Measurements from ENCODE around the gene TTC33.
"Not testable (repeated sequence)": the region's sequence is repeated elsewhere in the genome, so short reads cannot be mapped to it uniquely, and the experiment has no call there.

Gene TTC33

DNA sequence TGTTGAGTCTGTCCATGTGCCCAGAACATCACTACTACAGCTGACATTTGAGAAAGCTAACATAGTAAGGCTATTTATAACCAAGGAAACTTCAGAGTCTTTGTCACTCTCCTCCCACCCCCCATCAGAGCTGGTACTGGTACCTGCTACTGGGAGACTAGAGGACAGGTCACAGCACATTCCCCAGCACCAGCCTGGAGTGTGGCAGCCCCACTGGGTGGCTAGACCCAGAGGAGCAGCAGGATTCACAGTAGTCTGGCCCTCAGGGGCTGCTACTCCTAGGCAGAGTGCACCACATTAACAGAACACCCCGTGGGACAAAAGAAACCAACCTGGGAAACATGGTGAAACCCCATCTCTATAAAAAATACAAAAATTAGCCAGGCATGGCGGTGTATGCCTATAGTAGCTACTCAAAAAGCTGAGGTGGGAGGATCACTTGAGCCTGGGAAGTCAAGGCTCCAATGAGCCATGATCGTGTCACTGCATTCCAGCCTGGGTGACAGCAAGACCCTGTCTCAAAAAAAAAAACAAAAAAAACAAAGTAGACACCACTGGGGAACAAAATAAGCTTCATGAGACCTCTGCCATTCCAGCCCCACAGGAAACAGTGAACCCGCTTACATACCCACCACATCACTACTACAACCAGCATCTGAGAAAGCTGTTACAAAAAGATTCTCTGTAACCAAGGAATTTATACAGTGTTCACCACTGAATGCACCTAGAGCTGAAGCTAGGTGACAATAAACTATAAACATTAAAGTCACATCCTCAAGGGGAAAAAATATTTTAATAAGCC, 102.3 kb downstream of the TTC33 start:
- no peak for DNase-seq (ENCODE audit: low read depth in 2 of 2)

DNA sequence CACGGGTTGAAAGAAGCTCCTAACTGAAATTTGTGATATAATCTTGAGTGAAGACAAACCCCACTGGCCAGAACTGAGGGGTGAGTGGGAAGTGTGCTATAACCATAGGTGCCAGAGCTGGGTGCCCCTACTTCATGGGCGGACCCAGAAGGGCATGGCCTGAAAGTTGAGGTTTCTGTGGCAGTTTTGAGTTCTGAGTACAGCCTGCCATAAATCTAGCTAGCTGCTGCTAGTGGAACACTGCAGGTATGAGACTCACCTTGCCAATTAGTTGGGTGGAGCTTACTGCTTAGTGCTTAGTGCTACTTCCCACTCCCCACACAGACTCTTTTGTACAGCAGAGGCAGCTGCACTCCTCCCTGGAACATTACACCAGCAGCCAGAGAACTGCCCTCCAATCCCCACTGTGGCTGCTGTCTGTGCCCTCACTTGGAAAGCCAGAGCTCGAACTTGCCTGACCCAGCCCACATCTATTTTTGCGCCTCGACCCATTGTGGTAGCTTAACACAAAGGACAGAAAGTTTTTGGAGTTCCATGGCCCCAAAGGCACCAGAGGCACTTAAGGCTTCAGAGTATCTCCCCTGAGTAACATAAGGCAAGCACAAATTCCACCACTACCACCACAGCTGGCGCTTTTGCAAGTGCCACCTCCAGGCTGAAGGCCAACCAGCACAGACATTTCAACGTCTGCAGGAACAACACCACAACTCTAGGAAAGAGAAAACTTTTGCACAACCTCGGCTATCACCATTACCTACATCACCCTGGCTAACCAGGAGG, 103.1 kb downstream of the TTC33 start:
- DNase-seq (ENCODE audit: low read depth in 2 of 2), result no peak

DNA sequence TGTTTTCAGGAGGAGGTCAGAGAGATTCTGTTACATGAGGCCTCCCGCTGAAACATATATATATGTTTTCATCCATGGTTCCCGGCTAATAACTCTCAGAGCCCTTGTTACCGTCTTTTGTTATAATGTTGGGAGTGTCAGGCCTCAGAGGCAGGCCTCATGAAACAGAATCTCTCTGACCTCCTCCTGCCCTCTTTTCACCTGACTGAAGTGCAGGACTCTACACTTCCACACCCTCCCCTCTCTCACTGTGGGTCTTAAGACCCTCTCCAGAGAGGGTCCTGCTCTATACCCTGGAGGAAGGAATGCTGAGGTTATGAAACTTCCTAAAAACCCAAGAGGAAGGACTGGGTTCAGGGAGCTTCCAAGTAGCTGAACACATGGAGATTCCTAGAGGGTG, 104.6 kb downstream of the TTC33 start:
- no peak for DNase-seq (ENCODE audit: low read depth in 2 of 2)

DNA sequence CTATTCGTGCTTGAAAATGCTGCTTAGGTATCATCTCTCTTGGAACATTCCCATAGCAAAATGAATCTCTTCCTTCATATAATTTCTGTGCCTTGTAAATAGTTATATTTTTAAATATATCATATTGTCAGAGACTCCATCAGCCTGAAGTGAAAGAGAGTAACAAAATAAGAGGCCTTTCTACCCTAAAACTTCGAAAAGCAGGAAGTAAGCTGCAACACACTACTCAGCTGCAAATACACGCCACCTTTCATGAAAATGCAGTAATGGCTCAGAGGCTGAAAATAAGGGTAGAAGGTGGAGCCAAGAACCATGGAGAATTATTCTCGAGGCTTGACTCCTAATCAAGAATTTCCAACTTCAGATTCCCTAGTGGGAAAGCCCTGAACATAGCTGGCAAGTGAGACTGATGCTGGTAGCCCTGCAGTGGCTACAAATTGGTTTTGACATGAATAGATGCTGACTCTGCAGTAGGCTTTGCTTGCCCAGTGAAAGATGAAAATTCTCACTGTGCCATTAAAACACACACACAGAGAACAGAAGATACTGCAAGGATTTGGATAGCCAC, 106.2 kb downstream of the TTC33 start:
- DNase-seq (ENCODE audit: low read depth in 2 of 2), result no peak

DNA sequence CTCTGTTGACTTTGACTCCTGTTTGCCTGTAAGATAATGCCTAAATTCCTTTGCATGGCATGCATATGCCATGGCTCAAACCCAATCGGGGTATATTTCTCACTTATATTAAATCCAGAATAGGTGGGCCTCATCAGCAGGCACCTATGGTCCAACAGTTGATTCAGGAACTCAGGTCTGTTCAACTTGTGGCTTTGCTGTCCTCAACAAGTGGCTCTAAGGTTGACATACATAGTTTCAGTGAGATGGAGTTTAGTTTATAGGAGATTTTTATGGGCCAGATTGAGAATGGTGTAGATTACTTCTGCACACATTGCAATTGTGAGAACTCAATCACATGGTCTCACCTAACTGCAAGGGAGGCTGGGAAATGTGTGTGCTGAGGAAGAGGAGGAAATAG, 107.6 kb downstream of the TTC33 start:
- DNase-seq (ENCODE audit: low read depth in 2 of 2), result no peak

DNA sequence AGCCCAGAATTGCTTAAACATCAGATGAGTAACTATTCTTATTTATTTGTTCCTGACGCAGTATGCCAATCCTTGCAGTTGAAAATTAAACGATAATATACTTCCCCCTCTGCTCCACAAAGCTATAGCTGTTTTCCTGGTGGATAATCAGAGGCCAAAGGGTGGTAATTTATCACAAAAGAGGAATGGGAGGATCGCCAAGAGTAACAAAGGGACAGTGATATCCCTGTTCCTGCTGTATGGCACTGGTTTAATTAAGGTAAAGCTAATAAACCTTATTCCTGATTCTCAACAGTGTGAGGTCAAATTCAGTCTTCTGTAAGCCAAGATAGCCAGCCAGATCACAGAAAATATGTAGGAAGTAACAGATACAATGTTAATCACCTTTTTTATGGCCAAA, 109.5 kb downstream of the TTC33 start:
- no peak for DNase-seq (ENCODE audit: low read depth in 2 of 2)

DNA sequence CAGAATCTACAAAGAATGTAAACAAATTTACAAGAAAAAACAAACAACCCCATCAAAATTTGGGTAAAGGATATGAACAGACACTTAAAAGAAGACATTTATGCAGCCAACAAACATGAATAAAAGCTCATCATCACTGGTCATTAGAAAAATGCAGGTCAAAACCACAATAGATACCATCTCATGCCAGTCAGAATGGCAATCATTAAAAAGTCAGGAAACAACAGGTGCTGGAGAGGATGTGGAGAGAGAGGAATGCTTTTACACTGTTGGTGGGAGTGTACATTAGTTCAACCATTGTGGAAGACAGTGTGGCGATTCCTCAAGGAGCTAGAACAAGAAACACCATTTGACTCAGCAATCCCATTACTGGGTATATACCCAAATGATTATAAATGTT, 116.2 kb downstream of the TTC33 start:
- DNase-seq (ENCODE audit: low read depth in 2 of 2), result not testable (repeated sequence)

DNA sequence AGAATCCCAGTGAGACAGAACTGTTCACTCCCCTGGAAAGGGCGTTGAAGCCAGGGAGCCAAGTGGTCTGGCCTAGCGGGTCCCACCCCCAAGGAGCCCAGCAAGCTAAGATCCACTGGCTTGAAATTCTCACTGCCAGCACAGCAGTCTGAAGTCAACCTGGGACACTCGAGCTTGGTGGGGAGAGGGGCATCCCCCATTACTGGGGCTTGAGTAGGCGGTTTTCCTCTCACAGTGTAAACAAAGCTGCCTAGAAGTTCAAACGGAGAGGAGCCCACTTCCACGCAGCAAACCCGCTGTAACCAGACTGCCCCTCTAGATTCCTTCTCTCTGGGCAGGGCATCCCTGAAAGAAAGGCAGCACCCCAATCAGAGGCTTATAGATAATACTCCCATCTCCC, 121.2 kb downstream of the TTC33 start:
- no peak for DNase-seq (ENCODE audit: low read depth in 2 of 2)

DNA sequence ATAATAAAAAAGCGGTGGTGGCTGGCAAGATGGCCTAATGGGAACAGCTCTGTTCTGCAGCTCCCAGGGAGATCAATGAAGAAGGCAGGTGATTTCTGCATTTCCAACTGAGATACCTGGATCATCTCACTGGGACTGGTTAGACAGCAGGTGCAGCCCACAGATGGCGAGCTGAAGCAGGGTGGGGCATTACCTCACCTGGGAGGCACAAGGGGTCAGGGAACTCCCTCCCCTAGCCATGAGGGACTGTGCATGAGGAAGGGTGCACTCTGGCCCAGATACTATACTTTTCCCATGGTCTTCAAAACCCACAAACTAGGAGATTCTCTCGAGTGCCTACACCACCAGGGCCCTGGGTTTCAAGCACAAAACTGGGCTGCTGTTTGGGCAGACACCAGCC, 121.6 kb downstream of the TTC33 start:
- no peak for DNase-seq (ENCODE audit: low read depth in 2 of 2)

DNA sequence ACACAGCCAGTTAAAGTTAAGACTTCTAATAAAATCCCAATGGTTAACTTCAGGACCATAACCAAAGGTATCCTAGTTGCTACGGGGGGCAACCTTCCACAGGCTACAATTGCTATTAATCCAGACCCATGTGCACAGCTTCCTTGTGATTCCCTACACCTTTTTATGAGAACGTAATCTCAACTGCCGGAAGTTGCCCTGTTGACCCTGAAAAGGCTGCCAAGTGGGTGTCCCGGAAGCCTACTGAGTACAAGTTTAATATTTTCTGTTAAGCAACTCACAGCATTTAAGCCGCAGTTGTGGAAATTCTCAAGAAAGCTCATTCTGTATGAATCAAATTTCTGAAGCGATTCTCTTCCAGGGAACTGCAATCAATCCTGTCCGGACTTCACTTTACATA, 124.5 kb downstream of the TTC33 start:
- DNase-seq (ENCODE audit: low read depth in 2 of 2), result no peak

DNA sequence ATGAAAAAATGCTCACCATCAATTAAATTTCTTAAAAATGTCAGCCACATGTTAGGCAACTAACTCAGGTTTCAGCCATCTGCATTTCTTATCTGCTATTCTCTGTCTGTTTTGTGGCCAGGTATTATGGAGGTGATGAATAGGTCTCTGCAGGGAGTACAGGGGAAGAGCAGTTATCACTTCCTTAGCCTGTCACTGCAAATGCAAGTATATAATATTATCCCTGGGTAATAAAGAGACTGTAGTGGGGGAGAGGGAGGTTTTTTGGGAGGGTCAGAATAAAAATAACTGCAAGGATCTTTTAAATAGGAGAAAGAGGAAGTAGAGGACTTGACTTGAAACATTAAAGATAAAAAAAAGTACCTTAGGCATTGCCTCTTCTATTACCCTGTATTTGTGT, 125.6 kb downstream of the TTC33 start:
- DNase-seq (ENCODE audit: low read depth in 2 of 2), result no peak

DNA sequence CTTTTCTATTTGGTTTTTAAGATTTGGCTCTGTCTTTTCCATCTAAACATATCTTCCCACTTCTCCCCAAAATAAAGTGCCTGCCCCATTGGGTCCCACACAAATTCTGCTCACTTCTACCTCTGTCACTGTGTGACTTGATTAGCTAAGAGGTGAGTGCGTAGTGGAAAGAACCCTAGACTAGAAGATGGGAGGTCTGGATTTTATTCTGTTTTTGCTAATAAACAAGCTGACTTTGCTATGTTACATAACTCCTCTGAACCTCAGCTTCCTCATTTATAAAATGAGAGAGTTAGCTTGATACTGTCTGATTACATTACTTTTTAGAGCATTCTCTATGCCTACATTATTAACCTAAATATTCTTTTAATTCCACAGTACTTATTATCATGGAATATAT, 127.4 kb downstream of the TTC33 start:
- no peak for DNase-seq (ENCODE audit: low read depth in 2 of 2)

DNA sequence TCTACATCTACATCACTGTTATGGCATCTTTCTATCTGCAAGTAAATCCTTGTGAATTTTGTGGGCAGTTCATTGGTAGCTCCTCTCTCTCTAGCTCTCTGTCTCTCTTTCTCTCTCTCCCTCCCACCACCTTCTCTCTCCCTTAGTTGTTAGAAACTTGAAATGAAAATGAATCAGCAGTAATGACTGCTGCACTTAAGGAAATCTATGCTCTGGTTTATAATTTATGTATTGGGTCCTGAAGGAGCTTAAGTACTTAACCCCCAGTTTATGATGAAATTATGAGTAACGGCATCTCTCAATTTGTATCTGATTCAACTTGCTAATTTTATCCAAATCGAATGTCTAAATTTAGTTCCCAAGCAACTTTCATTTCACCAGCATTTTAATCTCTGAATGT, 128.1 kb downstream of the TTC33 start:
- no peak for DNase-seq (ENCODE audit: low read depth in 2 of 2)

DNA sequence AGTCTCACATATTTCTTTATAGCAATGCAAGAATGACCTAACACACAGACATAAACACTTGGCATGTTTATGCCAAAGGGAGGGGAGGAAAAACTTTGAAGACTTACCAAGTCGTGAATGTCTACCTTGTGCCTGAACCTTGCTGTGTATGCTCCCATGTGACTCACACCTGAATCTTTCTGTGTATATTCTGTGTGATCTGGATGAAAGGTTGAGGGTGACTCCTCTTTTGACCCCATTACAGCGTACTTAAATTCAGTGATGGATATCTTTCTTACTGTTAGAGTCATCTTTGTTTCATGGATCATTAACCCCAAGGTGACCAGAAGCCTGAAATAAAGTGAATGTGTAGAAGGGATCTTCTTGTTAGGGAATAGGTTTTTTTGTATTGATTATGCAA, 129.0 kb downstream of the TTC33 start:
- DNase-seq (ENCODE audit: low read depth in 2 of 2), result no peak

DNA sequence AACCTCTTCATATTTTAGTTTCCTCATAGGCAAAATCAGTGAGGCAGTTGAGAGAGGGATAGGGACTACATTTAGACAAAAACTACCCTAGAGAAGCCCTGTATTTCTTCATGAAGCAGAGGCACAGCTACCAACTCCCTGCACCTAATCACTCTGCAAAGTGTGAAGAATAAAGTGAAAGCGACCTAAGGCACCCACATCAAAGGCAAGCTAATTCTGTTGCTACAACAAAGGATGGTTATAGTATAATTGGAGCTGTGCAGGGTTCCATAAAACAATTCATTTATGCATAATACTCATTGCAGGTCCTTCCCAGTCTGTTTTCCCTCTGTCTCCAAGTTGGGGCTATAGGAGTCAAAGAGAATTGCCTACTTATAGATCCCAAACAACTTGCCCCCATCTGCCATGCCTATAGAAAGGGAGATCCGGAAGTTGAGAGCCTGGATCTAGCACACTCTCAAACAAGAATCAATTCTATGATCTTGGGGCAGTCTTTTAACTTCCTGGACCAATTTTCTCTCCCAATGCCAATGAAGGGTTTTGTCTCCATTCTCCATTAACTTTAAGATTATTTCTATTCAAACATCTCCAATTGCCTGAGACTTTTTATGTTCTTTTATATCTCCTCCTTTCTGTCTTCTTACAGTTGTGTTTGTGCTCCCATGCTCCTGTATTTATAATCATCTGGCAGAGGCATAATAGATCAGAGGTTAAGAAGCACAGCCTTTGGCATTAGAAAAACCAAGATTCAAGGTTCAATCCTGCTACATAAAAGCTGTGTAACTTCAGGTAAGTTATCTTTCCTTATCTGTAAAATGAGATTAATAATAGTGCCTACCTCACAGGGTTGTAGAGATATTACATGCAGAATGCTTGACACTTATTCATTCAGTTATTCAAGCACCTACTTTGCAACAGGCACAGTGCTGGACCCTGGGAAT, 132.0 kb downstream of the TTC33 start:
- no peak for DNase-seq (ENCODE audit: low read depth in 2 of 2)

DNA sequence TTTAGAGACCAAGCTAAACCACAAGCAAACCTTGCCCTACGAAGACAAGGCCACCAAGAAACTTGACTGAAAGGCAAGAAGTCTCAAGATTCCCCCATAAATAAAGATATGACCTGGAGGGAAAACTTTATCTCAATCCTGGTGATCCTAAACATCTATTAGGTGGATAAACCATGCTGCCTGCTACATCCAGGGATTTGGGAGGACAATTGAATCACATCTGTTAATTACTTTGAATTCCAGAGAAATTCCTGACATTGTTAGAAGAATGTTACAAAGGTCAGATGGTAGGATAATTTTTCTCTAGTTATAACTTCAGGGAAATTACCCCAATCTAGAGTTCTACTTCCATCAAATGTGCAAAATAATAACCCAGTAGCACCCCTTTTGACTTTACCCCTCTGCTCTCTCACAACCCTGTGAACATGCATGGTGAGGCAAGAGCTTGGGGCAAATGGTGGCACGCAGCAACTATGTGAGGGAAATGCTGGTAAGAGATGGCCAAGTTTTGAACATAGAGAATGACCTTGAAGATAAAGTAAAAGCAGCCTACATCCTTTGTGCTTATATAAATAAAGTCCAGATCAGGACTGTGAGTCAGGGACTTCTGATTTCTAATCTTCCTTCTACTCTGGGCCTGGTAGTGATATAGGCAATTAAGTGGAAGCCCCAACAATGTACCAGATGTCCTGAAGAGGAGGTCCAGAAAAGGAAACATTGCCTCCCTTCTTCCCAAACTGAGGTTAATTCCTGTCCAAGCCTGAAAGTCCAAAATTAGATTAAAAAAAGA, 133.1 kb downstream of the TTC33 start:
- no peak for DNase-seq (ENCODE audit: low read depth in 2 of 2)

DNA sequence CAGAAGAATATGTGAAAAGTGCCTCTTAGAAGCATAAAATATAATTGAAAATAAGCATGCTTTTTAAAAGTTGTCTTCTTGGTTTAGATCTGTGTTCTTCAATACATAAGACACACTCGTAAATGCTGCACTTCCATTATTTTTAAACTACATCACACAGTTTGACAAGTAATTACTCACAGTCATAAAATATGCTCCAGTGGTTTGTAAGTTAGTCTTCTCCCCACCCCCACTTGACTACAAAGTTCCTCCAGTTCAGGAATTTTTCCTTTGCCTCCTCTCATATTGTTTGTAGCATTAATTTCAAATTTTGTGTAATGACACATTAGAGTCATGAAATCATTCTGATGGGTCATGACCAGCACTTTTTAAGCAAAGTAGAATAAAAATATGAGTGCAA, 136.3 kb downstream of the TTC33 start:
- no peak for DNase-seq (ENCODE audit: low read depth in 2 of 2)

DNA sequence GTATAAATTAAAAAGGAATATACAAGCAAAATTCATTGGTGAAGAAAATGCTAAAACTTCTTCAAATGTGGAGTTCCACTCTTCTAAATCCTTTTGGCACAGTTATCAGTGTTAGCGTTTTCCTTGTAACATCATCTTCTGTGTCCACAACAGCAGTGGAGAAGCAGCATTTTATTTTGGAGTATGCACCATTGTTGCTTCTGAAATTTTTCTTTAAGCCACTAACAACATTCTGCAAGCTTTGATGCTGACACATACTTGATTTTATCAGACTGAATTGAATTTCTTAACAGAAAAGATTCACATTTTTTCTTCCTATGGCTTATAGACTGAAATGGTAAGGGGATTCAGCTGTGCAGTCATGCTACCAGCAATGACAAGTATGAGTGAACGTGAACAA, 136.8 kb downstream of the TTC33 start:
- no peak for DNase-seq (ENCODE audit: low read depth in 2 of 2)

DNA sequence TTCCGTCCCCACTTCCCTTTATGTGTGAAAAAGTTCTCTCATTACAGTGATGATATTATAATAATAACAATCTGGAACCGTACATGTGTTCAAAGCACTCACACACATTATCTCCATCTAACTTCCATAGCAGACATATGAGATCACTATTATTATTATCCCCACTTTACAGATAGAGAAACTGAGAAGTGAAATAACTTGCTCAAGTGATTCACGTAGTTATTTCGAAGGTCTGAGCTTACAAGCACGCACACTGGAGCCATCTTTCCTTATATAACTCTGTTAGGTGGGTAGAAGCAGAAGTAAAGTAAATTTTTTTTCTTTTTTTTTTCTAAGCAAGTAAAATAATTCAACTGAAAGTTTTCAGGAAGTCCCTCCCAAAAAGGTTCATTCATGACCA, 139.0 kb downstream of the TTC33 start:
- no peak for DNase-seq (ENCODE audit: low read depth in 2 of 2)

DNA sequence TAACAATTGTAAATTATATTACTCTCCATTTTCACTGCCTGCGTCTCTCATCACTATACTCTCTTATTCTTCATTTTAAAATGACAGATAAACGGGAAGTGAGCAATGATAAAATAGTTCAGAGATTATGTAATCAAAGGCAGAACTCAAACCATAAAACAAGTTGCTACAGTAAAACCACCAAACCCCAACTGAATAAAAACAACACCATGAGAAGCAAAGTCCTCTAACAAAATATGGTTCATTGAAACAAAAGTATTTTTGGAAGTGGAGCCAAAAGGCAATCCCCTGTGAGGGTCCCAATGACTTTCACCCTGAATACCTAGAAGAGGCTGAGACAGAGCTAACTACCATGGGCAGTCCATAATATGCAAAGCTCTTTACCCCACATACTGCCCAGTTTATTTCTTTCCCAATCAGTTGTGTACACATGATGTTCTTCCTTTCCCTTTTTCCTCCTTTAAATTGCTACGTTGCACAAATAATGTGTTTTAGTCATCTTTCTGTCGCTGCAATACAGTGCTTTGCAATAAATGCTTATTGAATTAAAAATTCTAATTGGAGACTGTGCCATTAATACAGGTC, 140.1 kb downstream of the TTC33 start:
- DNase-seq (ENCODE audit: low read depth in 2 of 2), result no peak
